Activated naive CD4-positive, alpha-beta T cell treated with anti-CD3 and anti-CD28 coated beads, Interleukin-2, amount 10 ng/mL, durations not matched to agents 7 days and 5 days (primary cell): ENCODE results near the gene STOML1.

ENCODE experiments used
- CTCF ChIA-PET: fragments of 350-600 bp; sonication (Branson Sonifier 250); formaldehyde crosslinking; loops from one replicate; lab custom pipeline; 2021; ENCODE audit warnings: antibody characterized with exemption; lab: Charles Lee
- DNase-seq: peaks from one replicate; pipeline ENCODE4 v3.0.0-alpha.2; 2020
- H3K27ac Mint-ChIP-seq: one replicate; pipeline ENCODE4 v1.8.0; 2021; ENCODE audit warnings: mild to moderate bottlenecking, moderate library complexity, mixed read lengths
- H3K27me3 Mint-ChIP-seq: one replicate; pipeline ENCODE4 v1.8.0; 2021; ENCODE audit warnings: mild to moderate bottlenecking, mixed read lengths
- H3K36me3 Mint-ChIP-seq: one replicate; pipeline ENCODE4 v1.8.0; 2021; ENCODE audit warnings: mixed read lengths
- H3K4me1 Mint-ChIP-seq: one replicate; pipeline ENCODE4 v1.8.0; 2021; ENCODE audit warnings: mixed read lengths
- H3K4me3 Mint-ChIP-seq: one replicate; pipeline ENCODE4 v1.8.0; 2021; ENCODE audit warnings: mild to moderate bottlenecking, moderate library complexity, mixed read lengths
- H3K9me3 Mint-ChIP-seq: one replicate; pipeline ENCODE4 v1.8.0; 2021; ENCODE audit warnings: mixed read lengths

STOML1 gene

GRCh38 chr15:73937726-73938125, 54.4 kb downstream of the STOML1 start:
- CTCF ChIA-PET = interaction anchor here (1.0 to 1.4 kb wide), 3 partner anchors 8 to 14 kb away, joined by 3 to 8 read pairs (median 5); no protein-coding TSS in a partner anchor

DNA sequence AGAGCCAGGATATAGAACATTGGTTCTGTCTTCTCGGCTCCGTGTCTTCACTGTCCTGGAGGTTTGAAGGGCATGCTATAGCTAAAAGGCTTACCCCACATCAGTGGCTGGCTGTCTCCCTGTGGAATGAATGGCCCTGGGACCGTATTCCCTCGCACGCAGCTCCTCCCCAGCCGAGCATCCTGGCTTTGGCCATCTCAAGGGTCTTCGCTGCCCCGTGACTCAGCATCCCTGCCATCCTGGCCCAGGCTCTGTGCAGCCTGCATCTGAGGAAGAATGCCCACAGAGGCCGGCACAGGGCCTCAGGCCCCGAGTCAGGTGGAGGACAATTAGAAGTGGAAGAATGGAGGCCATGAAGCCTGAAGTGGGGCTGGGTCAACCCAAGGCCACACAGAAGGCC, 54.8 kb downstream of the STOML1 start:
- no peak overlapping the region for H3K27ac Mint-ChIP-seq
- no peaks in the 10 kb centered on the region for H3K9me3 Mint-ChIP-seq
- no peak overlapping the region for H3K4me3 Mint-ChIP-seq
- no peaks in the 10 kb centered on the region for H3K36me3 Mint-ChIP-seq
- CTCF ChIA-PET = interaction anchor here (1.0 to 1.5 kb wide), 4 partner anchors 8 to 14 kb away, joined by 3 to 8 read pairs (median 6); no protein-coding TSS in a partner anchor
- peaks cover 10% of the 10 kb centered on the region for H3K4me1 Mint-ChIP-seq
- peaks cover 28% of the 10 kb centered on the region for H3K27me3 Mint-ChIP-seq
- no peak for DNase-seq

More at GRCh38 chr15:73937726-73938125, 54.4 kb downstream of the STOML1 start:
- DNase-seq = no peak
- peaks cover 15% of the 10 kb centered on the region for H3K4me1 Mint-ChIP-seq
- no peaks in the 10 kb centered on the region for H3K36me3 Mint-ChIP-seq
- no peak overlapping the region for H3K4me3 Mint-ChIP-seq
- no peak overlapping the region for H3K27ac Mint-ChIP-seq
- H3K9me3 Mint-ChIP-seq = no peaks in the 10 kb centered on the region
- H3K27me3 Mint-ChIP-seq = peaks cover 31% of the 10 kb centered on the region

GRCh38 chr15:73936588-73937290, 55.4 kb downstream of the STOML1 start:
- no peak for DNase-seq
- CTCF ChIA-PET = interaction anchor here (1.1 to 2.3 kb wide), 5 partner anchors 9 to 30 kb away, joined by 4 to 8 read pairs (median 5); no protein-coding TSS in a partner anchor
- H3K27me3 Mint-ChIP-seq = peaks cover 26% of the 10 kb centered on the region
- H3K4me3 Mint-ChIP-seq = no peak overlapping the region
- no peaks in the 10 kb centered on the region for H3K36me3 Mint-ChIP-seq
- peaks cover 5% of the 10 kb centered on the region for H3K4me1 Mint-ChIP-seq
- no peak overlapping the region for H3K27ac Mint-ChIP-seq
- H3K9me3 Mint-ChIP-seq = no peaks in the 10 kb centered on the region

- H3K36me3 Mint-ChIP-seq = no peaks in the 10 kb centered on the region
- no peak overlapping the region for H3K4me3 Mint-ChIP-seq
- H3K4me1 Mint-ChIP-seq = peaks cover 3% of the 10 kb centered on the region
- no peak for DNase-seq
- CTCF ChIA-PET = interaction anchor here (1.1 to 2.3 kb wide), 5 partner anchors 8 to 39 kb away, joined by 3 to 8 read pairs (median 5); no protein-coding TSS in a partner anchor
- peaks cover 30% of the 10 kb centered on the region for H3K27me3 Mint-ChIP-seq
- no peaks in the 10 kb centered on the region for H3K9me3 Mint-ChIP-seq
- H3K27ac Mint-ChIP-seq = no peak overlapping the region
These were observed 55.9 kb downstream of the STOML1 start for GRCh38 chr15:73936181-73936580.

- no peak overlapping the region for H3K4me3 Mint-ChIP-seq
- H3K27me3 Mint-ChIP-seq = peaks cover 32% of the 10 kb centered on the region
- no peak overlapping the region for H3K27ac Mint-ChIP-seq
- H3K9me3 Mint-ChIP-seq = no peaks in the 10 kb centered on the region
- H3K4me1 Mint-ChIP-seq = peaks cover 8% of the 10 kb centered on the region
- no peaks in the 10 kb centered on the region for H3K36me3 Mint-ChIP-seq
- DNase-seq = no peak
- CTCF ChIA-PET = interaction anchor here (1.1 to 2.3 kb wide), 3 partner anchors 29 to 38 kb away, joined by 3 to 5 read pairs (median 4); no protein-coding TSS in a partner anchor
These were observed 56.5 kb downstream of the STOML1 start for GRCh38 chr15:73935547-73935946.

GRCh38 chr15:73934281-73934680, 57.8 kb downstream of the STOML1 start:
- H3K9me3 Mint-ChIP-seq = no peaks in the 10 kb centered on the region
- CTCF ChIA-PET = interaction anchor here (1.7 to 2.3 kb wide), 2 partner anchors 28 to 37 kb away, joined by 5 read pairs; no protein-coding TSS in a partner anchor
- DNase-seq = no peak
- H3K27ac Mint-ChIP-seq = no peak overlapping the region
- H3K36me3 Mint-ChIP-seq = no peaks in the 10 kb centered on the region
- H3K27me3 Mint-ChIP-seq = peaks cover 34% of the 10 kb centered on the region
- no peak overlapping the region for H3K4me3 Mint-ChIP-seq
- H3K4me1 Mint-ChIP-seq = peaks cover 16% of the 10 kb centered on the region

DNA sequence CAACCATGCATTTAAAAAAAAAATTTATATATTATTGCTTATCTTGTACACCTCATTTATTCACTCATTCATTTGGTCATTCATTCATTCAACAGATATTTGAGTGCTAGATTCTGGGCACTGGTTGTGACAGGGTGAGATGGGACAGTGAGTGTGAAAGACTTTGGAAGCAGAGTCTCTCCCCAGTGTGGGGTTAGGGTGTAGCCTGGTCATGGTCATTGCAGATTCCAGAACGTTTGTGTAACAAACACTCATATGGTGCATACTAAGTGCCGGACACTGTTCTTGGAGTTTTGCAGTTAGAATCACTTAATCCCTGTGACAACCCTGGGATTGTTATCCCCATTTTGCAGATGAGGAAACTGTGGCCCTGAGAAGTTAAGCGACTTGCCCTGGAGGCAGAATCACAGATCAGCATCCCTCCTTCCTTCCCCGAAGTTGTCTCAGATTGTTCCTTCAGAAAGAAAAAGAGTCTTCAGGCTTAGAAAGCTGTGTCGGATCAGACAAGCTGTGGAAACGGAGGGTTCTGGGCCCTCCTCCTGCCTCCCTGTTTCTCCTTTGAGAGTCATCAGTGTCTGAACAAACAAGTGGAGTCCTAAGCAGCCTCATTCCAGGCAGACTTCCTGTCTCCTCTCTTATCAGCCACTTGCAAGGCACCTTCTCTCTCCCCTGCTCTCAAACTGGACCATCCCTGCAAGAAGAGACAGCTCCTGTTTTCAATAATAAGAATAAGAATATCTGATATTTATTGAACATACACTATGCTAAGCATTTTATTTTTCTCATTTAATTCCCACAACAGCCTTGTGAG, 59.5 kb downstream of the STOML1 start:
- Mint-ChIP-seq H3K27ac (no peak overlapping the region), H3K4me3 (no peak overlapping the region), H3K9me3 (no peaks in the 10 kb centered on the region), H3K4me1 (peaks cover 29% of the 10 kb centered on the region), H3K27me3 (peaks cover 45% of the 10 kb centered on the region), H3K36me3 (no peaks in the 10 kb centered on the region)
- no peak for DNase-seq
- CTCF ChIA-PET = interaction anchor here (0.6 to 1.7 kb wide), 2 partner anchors 35 to 597 kb away, joined by 3 to 5 read pairs; no protein-coding TSS in a partner anchor

DNA sequence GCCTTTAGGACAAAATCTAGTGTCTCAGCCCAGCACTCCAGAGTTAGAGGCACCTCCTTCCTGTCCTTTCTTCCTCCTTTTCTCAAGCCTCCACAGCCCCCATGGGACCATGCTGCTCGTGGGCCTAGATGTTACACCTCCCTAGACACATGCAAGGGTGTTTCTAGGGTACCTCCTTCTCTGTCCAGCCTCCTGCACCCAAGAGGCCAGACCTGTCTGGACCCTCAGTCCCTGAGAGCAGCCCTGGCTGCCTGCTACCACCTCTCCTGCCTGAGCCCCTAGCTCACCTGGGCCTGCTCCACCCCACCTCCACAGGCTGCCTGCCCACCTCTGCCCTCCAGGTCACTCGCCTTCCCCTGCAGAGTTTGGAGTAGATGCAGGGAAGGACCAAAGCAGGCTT, 60.7 kb downstream of the STOML1 start:
- H3K4me1 Mint-ChIP-seq = peaks cover 29% of the 10 kb centered on the region
- CTCF ChIA-PET = interaction anchor here (0.7 to 1.2 kb wide), 3 partner anchors 9 to 58 kb away, joined by 3 to 4 read pairs (median 3); no protein-coding TSS in a partner anchor
- H3K36me3 Mint-ChIP-seq = no peaks in the 10 kb centered on the region
- peaks cover 43% of the 10 kb centered on the region for H3K27me3 Mint-ChIP-seq
- H3K4me3 Mint-ChIP-seq = no peak overlapping the region
- DNase-seq = no peak
- H3K9me3 Mint-ChIP-seq = no peaks in the 10 kb centered on the region
- H3K27ac Mint-ChIP-seq = no peak overlapping the region

DNA sequence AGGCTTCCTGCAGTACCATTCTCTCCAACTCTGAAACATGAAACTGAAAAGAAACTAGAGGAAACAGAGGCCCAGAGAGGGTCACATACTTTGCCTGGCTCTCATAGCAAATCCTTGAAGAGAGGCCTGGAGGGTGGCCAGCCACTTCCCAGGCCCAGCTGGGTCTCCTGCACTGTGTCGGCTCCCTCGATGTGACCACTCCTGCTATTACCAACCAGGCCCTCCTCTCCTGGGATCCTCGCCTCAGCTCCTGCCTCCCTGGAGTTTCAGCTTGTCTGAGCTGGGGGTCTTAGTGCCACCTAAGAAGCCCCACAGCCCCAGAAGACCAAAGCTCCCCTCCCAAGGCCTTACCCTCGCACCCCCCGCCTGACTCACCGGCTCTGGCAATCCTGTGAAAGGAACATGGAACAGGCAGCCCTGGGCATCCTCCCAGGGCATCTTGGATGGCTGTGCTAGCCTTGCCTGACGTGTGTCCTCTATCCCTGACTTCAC, 61.3 kb downstream of the STOML1 start:
- Mint-ChIP-seq H3K36me3 (peaks cover under 1% of the 10 kb centered on the region), H3K27ac (no peak overlapping the region), H3K4me1 (peaks cover 30% of the 10 kb centered on the region), H3K27me3 (peaks cover 47% of the 10 kb centered on the region), H3K4me3 (no peak overlapping the region), H3K9me3 (no peaks in the 10 kb centered on the region)
- no peak for DNase-seq
- CTCF ChIA-PET = interaction anchor here (0.9 to 1.2 kb wide), 2 partner anchors 42 to 57 kb away, joined by 3 to 4 read pairs; no protein-coding TSS in a partner anchor

DNA sequence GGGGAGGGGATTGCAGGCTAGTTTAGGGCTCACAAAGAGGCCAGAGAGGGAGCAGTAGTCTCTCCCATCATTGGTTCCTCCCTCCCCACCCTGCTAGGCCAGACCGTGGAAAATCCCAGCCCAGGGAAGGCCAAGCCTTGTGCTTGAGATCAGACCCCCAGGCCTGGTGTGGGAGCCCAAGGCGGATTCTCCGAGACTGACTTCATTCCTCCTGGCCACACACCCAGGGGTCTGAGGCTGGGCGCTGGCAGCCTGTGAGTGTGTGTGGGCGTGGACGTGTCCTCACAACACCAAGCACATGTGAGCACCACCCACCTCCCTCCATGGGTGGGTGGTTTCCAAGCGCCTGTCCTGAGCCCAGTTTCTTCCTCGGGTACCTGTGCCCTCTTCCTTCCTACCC, 61.7 kb downstream of the STOML1 start:
- Mint-ChIP-seq H3K4me3 (no peak overlapping the region), H3K27ac (peak overlapping the region; percentile 14), H3K4me1 (peaks cover 35% of the 10 kb centered on the region), H3K36me3 (peaks cover 2% of the 10 kb centered on the region), H3K9me3 (no peaks in the 10 kb centered on the region), H3K27me3 (peaks cover 51% of the 10 kb centered on the region)
- DNase-seq = no peak
- CTCF ChIA-PET = interaction anchor here (1.2 to 1.6 kb wide), 2 partner anchors 22 to 43 kb away, joined by 4 to 10 read pairs; no protein-coding TSS in a partner anchor

GRCh38 chr15:73928971-73929627, 63.0 kb downstream of the STOML1 start:
- Mint-ChIP-seq H3K4me3 (peak overlapping the region; percentile 45), H3K36me3 (peaks cover 2% of the 10 kb centered on the region), H3K4me1 (peaks cover 45% of the 10 kb centered on the region), H3K27me3 (peaks cover 56% of the 10 kb centered on the region), H3K27ac (no peak overlapping the region), H3K9me3 (no peaks in the 10 kb centered on the region)
- CTCF ChIA-PET = interaction anchor here (0.7 to 4.6 kb wide), 7 partner anchors 9 to 84 kb away, joined by 3 to 32 read pairs (median 5); partner anchors contain the start of gene TBC1D21
- no peak for DNase-seq
